OCI-LY7 (cell line): ENCODE results near the gene SLC39A3. TPM values are rescaled to one million over a fixed set of nuclear protein-coding genes. Genes with fewer than 3 reads are reported as not detected.

Experiments used
- BruUV-seq: library from RNA; stranded (reverse); fragments of 400-500 nt; replicated peaks from 2 replicates; lab custom pipeline; 2021; lab: Mats Ljungman, UMichigan
- CTCF ChIA-PET: fragments of 300-600 bp; sonication (Branson Sonifier 250); formaldehyde crosslinking; loops from one replicate; lab custom pipeline; 2022; ENCODE audit warnings: antibody characterized with exemption; ENCODE audit not compliant: unreplicated experiment; lab: Charles Lee
- POLR2A ChIA-PET: fragments of 300-600 bp; sonication (Branson Sonifier 250); formaldehyde crosslinking; loops from one replicate; lab custom pipeline; 2022; ENCODE audit warnings: antibody characterized with exemption; lab: Charles Lee
- DNase-seq: peaks from one replicate; pipeline ENCODE4 v3.0.0-alpha.2; 2015; ENCODE audit warnings: low spot score
- H2AFZ ChIP-seq: fragments of 200-600 bp; sonication (generic), shearing (Covaris generic); 2 replicates; pipeline ENCODE4 v1.6.1; 2014; ENCODE audit warnings: mild to moderate bottlenecking, antibody characterized with exemption, low read length, moderate library complexity
- H3K27ac ChIP-seq: fragments of 200-600 bp; sonication (generic); 2 replicates; pipeline ENCODE4 v1.5.1; 2014; ENCODE audit warnings: mixed run types, low read depth, mild to moderate bottlenecking, moderate library complexity, low read length, inconsistent platforms; ENCODE audit not compliant: poor library complexity, severe bottlenecking
- H3K36me3 ChIP-seq: fragments of 200-600 bp; sonication (generic); 2 replicates; pipeline ENCODE4 v1.6.1; 2014; ENCODE audit warnings: mild to moderate bottlenecking, antibody characterized with exemption, low read length, moderate library complexity, mixed read lengths; ENCODE audit not compliant: insufficient read depth
- H3K4me1 ChIP-seq: fragments of 200-600 bp; sonication (generic); 2 replicates; pipeline ENCODE4 v1.5.1; 2014; ENCODE audit warnings: mild to moderate bottlenecking, low read length; ENCODE audit not compliant: insufficient read depth, poor library complexity, severe bottlenecking
- H3K4me2 ChIP-seq: fragments of 200-600 bp; sonication (generic); 2 replicates; pipeline ENCODE4 v1.6.1; 2014; ENCODE audit warnings: mild to moderate bottlenecking, low read length
- H3K4me3 ChIP-seq: fragments of 200-600 bp; sonication (generic); 2 replicates; pipeline ENCODE4 v1.5.1; 2014; ENCODE audit warnings: mild to moderate bottlenecking, low read depth, low read length; ENCODE audit not compliant: poor library complexity, severe bottlenecking
- H3K79me2 ChIP-seq: fragments of 200-600 bp; sonication (generic); 2 replicates; pipeline ENCODE4 v1.6.1; 2016; ENCODE audit warnings: low read depth, mild to moderate bottlenecking, low read length, moderate library complexity, mixed read lengths; ENCODE audit not compliant: insufficient read depth
- H3K9me2 ChIP-seq: fragments of 200-600 bp; sonication (generic); 2 replicates; pipeline ENCODE4 v1.6.1; 2016; ENCODE audit warnings: mild to moderate bottlenecking, low read length, mixed read lengths; ENCODE audit not compliant: insufficient read depth
- H3K9me3 ChIP-seq: fragments of 200-600 bp; sonication (generic); 2 replicates; pipeline ENCODE4 v1.6.1; 2014; ENCODE audit warnings: mild to moderate bottlenecking, mixed run types, low read length, mixed read lengths
- H4K20me1 ChIP-seq: fragments of 200-600 bp; sonication (generic); 2 replicates; pipeline ENCODE4 v1.6.1; 2014; ENCODE audit warnings: mild to moderate bottlenecking, antibody characterized with exemption, low read length, moderate library complexity, mixed read lengths; ENCODE audit not compliant: insufficient read depth
- EZH2phosphoT487 ChIP-seq: fragments of 200-600 bp; sonication (generic); IDR thresholded peaks from 2 replicates; pipeline ENCODE4 v1.6.1; 2018; ENCODE audit warnings: low read depth, borderline replicate concordance, mild to moderate bottlenecking, mixed run types, antibody characterized with exemption, low read length, moderate library complexity, mixed read lengths
- intact Hi-C: fragments of 100-400 bp; cut with micrococcal nuclease; formaldehyde crosslinking; loops from one replicate; pipeline ENCODE4 v1.10.0; 2022; ENCODE audit not compliant: unreplicated experiment
- total RNA-seq, 2 experiments: library from RNA; depleted of rRNA in 1 of 2; stranded (reverse); fragments of >200 nt in 1 of 2; shearing (Covaris generic) in 1 of 2; gene quantifications; 2 replicates each; pipeline ENCODE4 v1.2.3, GENCODE V29; 2014 to 2022
- TF ChIP-seq, protein P1 (sequence below): fragments of 200-600 bp; sonication (generic); conservative IDR thresholded peaks from 2 replicates; pipeline ENCODE4 v1.5.1; 2014; ENCODE audit warnings: mild to moderate bottlenecking, antibody characterized with exemption, low read length, moderate library complexity, mixed read lengths

SLC39A3 gene
- total RNA-seq, 2 experiments from 2014 or later: 45.6 to 46.8 TPM

DNA sequence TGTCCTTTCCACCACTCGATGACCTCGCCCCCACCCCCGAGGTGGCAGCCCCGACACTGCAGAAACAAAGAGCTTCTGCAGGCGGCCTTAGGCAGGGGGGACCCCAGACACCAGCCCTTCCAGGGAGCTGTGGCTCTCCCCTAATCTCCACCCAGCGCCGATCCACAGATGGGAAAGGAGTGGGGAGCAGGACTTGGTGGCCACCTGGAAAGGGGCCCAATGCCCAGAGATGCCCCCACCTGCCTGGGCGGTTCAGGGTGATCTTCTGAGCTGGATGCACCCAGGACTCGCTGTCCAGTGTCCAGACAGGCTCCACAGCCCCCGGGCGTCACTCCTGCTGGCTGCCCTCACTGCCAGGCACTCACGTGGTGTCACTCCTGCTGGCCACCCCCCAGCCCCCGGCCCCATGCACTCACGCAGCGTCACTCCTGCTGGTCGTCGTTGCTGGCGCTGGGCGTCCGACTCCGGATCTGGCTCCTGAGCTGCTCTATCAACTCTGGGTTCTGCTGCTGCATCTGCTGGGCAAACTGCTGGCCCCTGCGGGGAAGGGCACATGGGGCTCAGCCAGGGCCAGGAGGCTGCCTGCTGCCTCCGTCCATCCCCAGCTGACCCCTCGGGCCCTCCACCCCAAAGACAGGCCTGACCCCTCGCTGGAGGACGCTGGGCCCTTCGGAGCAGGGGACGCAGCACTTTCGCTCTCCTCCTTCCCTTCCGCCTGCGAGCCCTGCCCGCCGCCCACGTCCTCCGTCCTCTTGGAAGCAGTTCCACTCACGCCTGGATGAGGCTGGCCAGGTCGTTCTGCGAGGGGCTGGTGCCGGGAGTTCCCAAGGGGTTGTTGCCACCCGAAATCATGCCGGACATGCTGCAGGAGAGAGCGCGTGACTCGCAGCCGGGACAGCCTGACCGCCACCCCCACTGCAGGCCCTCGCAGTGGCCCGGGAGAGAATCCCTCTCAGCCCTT is 17.4 kb upstream of the SLC39A3 start:
- DNase-seq: no peak
- Histone ChIP-seq H4K20me1 (no peaks in the 10 kb centered on the region), H3K36me3 (peaks cover 87% of the 10 kb centered on the region), H3K27ac (no peak overlapping the region), H3K9me2 (no peaks in the 10 kb centered on the region), H3K4me1 (no peaks in the 10 kb centered on the region), H3K4me3 (no peak overlapping the region), H3K4me2 (no peak overlapping the region), H2AFZ (no peak overlapping the region), H3K9me3 (no peaks in the 10 kb centered on the region), H3K79me2 (no peaks in the 10 kb centered on the region)
- CTCF ChIA-PET: no interaction called here
- intact Hi-C loops: no loop called here
- TF ChIP-seq EZH2phosphoT487: no peak
- TF ChIP-seq, protein P1, sequence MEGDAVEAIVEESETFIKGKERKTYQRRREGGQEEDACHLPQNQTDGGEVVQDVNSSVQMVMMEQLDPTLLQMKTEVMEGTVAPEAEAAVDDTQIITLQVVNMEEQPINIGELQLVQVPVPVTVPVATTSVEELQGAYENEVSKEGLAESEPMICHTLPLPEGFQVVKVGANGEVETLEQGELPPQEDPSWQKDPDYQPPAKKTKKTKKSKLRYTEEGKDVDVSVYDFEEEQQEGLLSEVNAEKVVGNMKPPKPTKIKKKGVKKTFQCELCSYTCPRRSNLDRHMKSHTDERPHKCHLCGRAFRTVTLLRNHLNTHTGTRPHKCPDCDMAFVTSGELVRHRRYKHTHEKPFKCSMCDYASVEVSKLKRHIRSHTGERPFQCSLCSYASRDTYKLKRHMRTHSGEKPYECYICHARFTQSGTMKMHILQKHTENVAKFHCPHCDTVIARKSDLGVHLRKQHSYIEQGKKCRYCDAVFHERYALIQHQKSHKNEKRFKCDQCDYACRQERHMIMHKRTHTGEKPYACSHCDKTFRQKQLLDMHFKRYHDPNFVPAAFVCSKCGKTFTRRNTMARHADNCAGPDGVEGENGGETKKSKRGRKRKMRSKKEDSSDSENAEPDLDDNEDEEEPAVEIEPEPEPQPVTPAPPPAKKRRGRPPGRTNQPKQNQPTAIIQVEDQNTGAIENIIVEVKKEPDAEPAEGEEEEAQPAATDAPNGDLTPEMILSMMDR: no peak
- POLR2A ChIA-PET: no interaction called here
- no TSS peak for BruUV-seq

DNA sequence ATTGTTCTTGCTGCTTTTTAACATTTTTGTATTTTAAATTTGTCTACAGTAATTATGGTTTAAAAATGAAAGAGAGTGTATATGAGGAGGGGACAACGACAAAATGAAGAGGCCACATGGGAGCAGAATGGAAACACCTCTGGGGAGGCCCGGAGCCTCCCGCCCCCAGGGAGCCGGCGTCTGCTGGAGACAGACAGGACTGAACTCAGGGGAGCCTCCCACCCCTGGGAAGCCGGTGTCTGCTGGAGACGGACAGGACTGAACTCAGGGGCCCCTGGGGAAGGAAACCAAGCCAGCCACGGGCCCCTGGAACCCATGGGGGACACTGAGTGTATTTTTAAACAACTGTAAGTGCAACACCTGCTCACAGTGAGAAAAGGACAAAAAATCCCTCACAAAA is 16.7 kb upstream of the SLC39A3 start:
- CTCF ChIA-PET: no interaction called here

More for the DNA sequence above, 16.7 kb upstream of the SLC39A3 start:
- no TSS peak for BruUV-seq
- Histone ChIP-seq H4K20me1 (no peaks in the 10 kb centered on the region), H3K79me2 (no peaks in the 10 kb centered on the region), H3K4me3 (no peak overlapping the region), H3K4me2 (no peak overlapping the region), H3K4me1 (no peaks in the 10 kb centered on the region), H3K36me3 (peaks cover 80% of the 10 kb centered on the region), H2AFZ (no peak overlapping the region), H3K27ac (no peak overlapping the region), H3K9me3 (no peaks in the 10 kb centered on the region), H3K9me2 (no peaks in the 10 kb centered on the region)
- DNase-seq: no peak
- intact Hi-C loops: no loop called here
- no peak for TF ChIP-seq EZH2phosphoT487
- TF ChIP-seq, protein P1: no peak
- POLR2A ChIA-PET: no interaction called here
